K562 (cell line): Measurements from ENCODE around the gene DOCK1. TPM values are rescaled to one million over a fixed set of nuclear protein-coding genes. Genes with fewer than 3 reads are reported as not detected.

Experiments
- ATAC-seq: fragments of 200-7000 bp; cut with Tn5 transposase; 3 replicates; pipeline ENCODE4 v1.9.1; 2020; ENCODE audit warnings: moderate library complexity
- BruUV-seq: library from RNA; stranded (reverse); fragments of 400-500 nt; replicated peaks from 2 replicates; lab custom pipeline; 2021; lab: Mats Ljungman, UMichigan
- CTCF ChIA-PET: fragments of 300-600 bp; formaldehyde crosslinking; extraction: SDS; loops from one replicate; lab custom pipeline; 2021; ENCODE audit warnings: low intra/inter-chr PET ratio; lab: Yijun Ruan, JAX
- POLR2A ChIA-PET: fragments of 300-600, 350-650 bp; sonication (Branson Sonifier 250); formaldehyde crosslinking; extraction: SDS; loops from one replicate; lab custom pipeline; 2021; ENCODE audit warnings: antibody characterized with exemption, inconsistent platforms; lab: Yijun Ruan, JAX
- DNase-seq, 4 experiments: peaks; one replicate each; pipeline versions ENCODE4 v3.0.0 to v3.0.0-alpha.2; 2011 to 2018; ENCODE audit warnings: low spot score in 3 of 4, mixed read lengths in 3 of 4; ENCODE audit errors: extremely low read depth in 1 of 4
- FAIRE-seq: peaks from 2 replicates; lab custom pipeline; 2011; peaks lifted over from hg19 to GRCh38; lab: Jason Lieb, UNC
- H2AFZ ChIP-seq: 2 replicates; pipeline ENCODE4 v1.6.0; 2011; ENCODE audit warnings: low read depth, low read length, control low read depth, inconsistent platforms
- H3K27ac ChIP-seq: fragments of 200-600 bp; 3 replicates; pipeline ENCODE4 v1.8.0; 2011; ENCODE audit warnings: low read depth, mild to moderate bottlenecking, control low read depth, inconsistent platforms, low read length, moderate library complexity, mixed read lengths; ENCODE audit errors: extremely low read depth
- H3K27me3 ChIP-seq, 2 experiments: fragments of 300-600 bp in 1 of 2; 2 replicates in 1 of 2; 3 replicates in 1 of 2; pipeline versions ENCODE4 v1.6.0 to v1.8.0; 2011; ENCODE audit warnings: inconsistent platforms in 2 of 2, low read length in 2 of 2, mild to moderate bottlenecking in 1 of 2, mixed read lengths in 1 of 2, moderate library complexity in 1 of 2; ENCODE audit not compliant: control insufficient read depth in 2 of 2, insufficient read depth in 2 of 2
- H3K36me3 ChIP-seq: fragments of 300-600 bp; 3 replicates; pipeline ENCODE4 v1.8.0; 2011; ENCODE audit warnings: mild to moderate bottlenecking, low read length, inconsistent platforms; ENCODE audit not compliant: control insufficient read depth, insufficient read depth
- H3K4me1 ChIP-seq, 2 experiments: fragments of 200-600 bp in 1 of 2; replicated peaks in 1 of 2; 2 replicates in 1 of 2; 3 replicates in 1 of 2; pipeline versions ENCODE4 v1.5.1 to v1.8.0; 2011; ENCODE audit warnings: inconsistent platforms in 2 of 2, low read length in 2 of 2, mild to moderate bottlenecking in 1 of 2, mixed read lengths in 1 of 2, moderate library complexity in 1 of 2; ENCODE audit not compliant: control insufficient read depth in 2 of 2, insufficient read depth in 2 of 2
- H3K4me2 ChIP-seq: 2 replicates; pipeline ENCODE4 v1.6.1; 2011; ENCODE audit warnings: low read length, control low read depth, inconsistent platforms, mixed read lengths; ENCODE audit not compliant: insufficient read depth
- H3K4me3 ChIP-seq: fragments of 200-600 bp; sonication (generic), shearing (Covaris generic); 2 replicates; pipeline ENCODE4 v1.5.1; 2016; ENCODE audit warnings: control low read depth, inconsistent platforms
- H3K79me2 ChIP-seq: fragments of 200-600 bp; 3 replicates; pipeline ENCODE4 v1.8.0; 2011; ENCODE audit warnings: low read length, inconsistent platforms; ENCODE audit not compliant: control insufficient read depth, insufficient read depth
- H3K9ac ChIP-seq, 2 experiments: 2 replicates each; pipeline versions ENCODE4 v1.6.0 to v1.6.1; 2011; ENCODE audit warnings: low read depth in 2 of 2, low read length in 2 of 2, control low read depth in 1 of 2, inconsistent platforms in 1 of 2, mild to moderate bottlenecking in 1 of 2, mixed read lengths in 1 of 2; ENCODE audit not compliant: insufficient read depth in 1 of 2
- H3K9me1 ChIP-seq: one replicate; pipeline ENCODE4 v1.6.0; 2011; ENCODE audit warnings: inconsistent platforms, mild to moderate bottlenecking, low read length, moderate library complexity; ENCODE audit not compliant: control insufficient read depth, insufficient read depth
- H3K9me3 ChIP-seq: replicated peaks from 2 replicates; pipeline ENCODE4 v1.5.1; 2011; ENCODE audit warnings: low read depth, low read length, inconsistent platforms; ENCODE audit not compliant: control insufficient read depth, insufficient read depth
- H4K20me1 ChIP-seq: replicated peaks from 2 replicates; pipeline ENCODE4 v1.6.1; 2011; ENCODE audit warnings: low read length, inconsistent platforms, mixed read lengths; ENCODE audit not compliant: control insufficient read depth, insufficient read depth
- DPF2 ChIP-seq: fragments of 450-650 bp; IDR thresholded peaks from 2 replicates; pipeline ENCODE4 v1.6.1; 2016
- MAFF ChIP-seq: IDR thresholded peaks from 2 replicates; pipeline ENCODE4 v1.6.1; 2012; ENCODE audit warnings: low read length, improper control_type of control experiment
- NBN ChIP-seq: fragments of 450-650 bp; IDR thresholded peaks from 2 replicates; pipeline ENCODE4 v1.6.1; 2016; ENCODE audit warnings: low read depth, mild to moderate bottlenecking
- SREBF1 ChIP-seq: fragments of 150-350 bp; IDR thresholded peaks from 2 replicates; pipeline ENCODE4 v1.6.1; 2014; ENCODE audit warnings: antibody characterized with exemption, low read depth, low read length, borderline replicate concordance
- TCF7L2 ChIP-seq: fragments of 150-350 bp; IDR thresholded peaks from 2 replicates; pipeline ENCODE4 v1.6.1; 2016; ENCODE audit warnings: low read depth, mild to moderate bottlenecking, low read length, moderate library complexity
- YY1 ChIP-seq, 3 experiments: IDR thresholded peaks; 2 replicates each; pipeline ENCODE4 v1.6.1; 2011; ENCODE audit warnings: low read length in 2 of 3, mild to moderate bottlenecking in 2 of 3, moderate library complexity in 2 of 3, borderline replicate concordance in 1 of 3, control low read depth in 1 of 3, low read depth in 1 of 3; ENCODE audit not compliant: insufficient read depth in 3 of 3, insufficient replicate concordance in 2 of 3, control insufficient read depth in 1 of 3, insufficient read length in 1 of 3; ENCODE audit errors: extremely low read depth in 1 of 3
- ZBTB9 ChIP-seq: fragments of 450-650 bp; formaldehyde crosslinking; IDR thresholded peaks from 2 replicates; pipeline ENCODE4 v1.4.0; 2020; ENCODE audit warnings: mild to moderate bottlenecking, moderate library complexity
- ZFX ChIP-seq: sonication (generic); formaldehyde crosslinking; IDR thresholded peaks from 2 replicates; pipeline ENCODE4 v1.8.0; 2022; ENCODE audit warnings: mild to moderate bottlenecking, missing genetic modification reagents, moderate library complexity
- ZNF57 ChIP-seq: fragments of 450-650 bp; formaldehyde crosslinking; IDR thresholded peaks from 2 replicates; pipeline ENCODE4 v1.4.0; 2020; ENCODE audit warnings: mild to moderate bottlenecking, moderate library complexity
- WGBS: fragments of 100-300 bp; shearing (Covaris generic); methylation state at CpG from one replicate; pipeline ENCODE4 v1.1.6; 2016; ENCODE audit warnings: low coverage, mixed read lengths; ENCODE audit not compliant: insufficient coverage; ENCODE audit errors: missing lambda C conversion rate; 5-methylcytosine and 5-hydroxymethylcytosine counted together
- in situ Hi-C: fragments of 300-500 bp; cut with MboI; formaldehyde crosslinking; loops from 4 replicates; pipeline ENCODE4 v1.15.0; 2018; ENCODE audit warnings: inconsistent platforms, mixed read lengths
- intact Hi-C: fragments of 100-400 bp; cut with micrococcal nuclease; formaldehyde crosslinking; loops from 2 replicates; pipeline ENCODE4 v1.14.2; 2022
- polyA plus RNA-seq, 8 experiments: library from polyadenylated mRNA; depleted of rRNA in 4 of 8; stranded (reverse) in 5 of 8; unstranded in 3 of 8; fragments of >200 nt; fragmentation: Nextera tagmentation in 2 of 8; fragmentation: Illumina TruSeq in 1 of 8; extraction: Ambion mirVana in 2 of 8; extraction: Trizol in 1 of 8; gene quantifications; 2 replicates each; pipeline versions ENCODE4 v1.2.1 to v1.2.3, GENCODE V29; 2011 to 2014; ENCODE audit warnings: inconsistent platforms in 1 of 8, missing spikeins in 1 of 8
- total RNA-seq, 7 experiments: library from RNA; depleted of rRNA in 6 of 7; stranded (reverse); fragments of >200 nt in 6 of 7; fragmentation: Illumina TruSeq in 2 of 7; extraction: Trizol in 2 of 7; gene quantifications; 2 replicates each; pipeline versions ENCODE4 v1.2.1 to v1.2.3, GENCODE V29; 2011 to 2021; ENCODE audit warnings: low replicate concordance in 1 of 7
- TF ChIP-seq, protein P1 (sequence below), 2 experiments: fragments of 450-650 bp; formaldehyde crosslinking in 1 of 2; IDR thresholded peaks; 2 replicates each; pipeline versions ENCODE4 v1.4.0 to v1.6.1; 2014 to 2020; ENCODE audit warnings: mild to moderate bottlenecking in 2 of 2, borderline replicate concordance in 1 of 2, low read depth in 1 of 2

The DOCK1 gene
- total and polyA plus RNA-seq, 9 of the 15 experiments (the other 6 are each of a cell fraction or from before 2014, with no cell fraction given) = 0.31 TPM; not detected in 8

- in situ Hi-C loops (no loop called here), intact Hi-C loops (no loop called here)
- Histone ChIP-seq H3K9me1 (no peaks in the 10 kb centered on the region), H3K9me3 (no peaks in the 10 kb centered on the region), H3K4me3 (no peak overlapping the region), H3K79me2 (no peaks in the 10 kb centered on the region), H3K4me2 (no peak overlapping the region), H3K27ac (no peak overlapping the region), H2AFZ (no peak overlapping the region), H3K27me3 (no peaks in the 10 kb centered on the region), H3K4me1 (no peaks in the 10 kb centered on the region), H3K36me3 (no peaks in the 10 kb centered on the region), H3K9ac (no peak overlapping the region), H4K20me1 (no peaks in the 10 kb centered on the region)
- no peak for TF ChIP-seq MAFF
- no peak for TF ChIP-seq NBN
- no peak for TF ChIP-seq ZNF57 (CRISPR knock-in tag)
- no peak for TF ChIP-seq ZFX (CRISPR knock-in tag)
- TF ChIP-seq DPF2 = no peak
- TF ChIP-seq, protein P1, sequence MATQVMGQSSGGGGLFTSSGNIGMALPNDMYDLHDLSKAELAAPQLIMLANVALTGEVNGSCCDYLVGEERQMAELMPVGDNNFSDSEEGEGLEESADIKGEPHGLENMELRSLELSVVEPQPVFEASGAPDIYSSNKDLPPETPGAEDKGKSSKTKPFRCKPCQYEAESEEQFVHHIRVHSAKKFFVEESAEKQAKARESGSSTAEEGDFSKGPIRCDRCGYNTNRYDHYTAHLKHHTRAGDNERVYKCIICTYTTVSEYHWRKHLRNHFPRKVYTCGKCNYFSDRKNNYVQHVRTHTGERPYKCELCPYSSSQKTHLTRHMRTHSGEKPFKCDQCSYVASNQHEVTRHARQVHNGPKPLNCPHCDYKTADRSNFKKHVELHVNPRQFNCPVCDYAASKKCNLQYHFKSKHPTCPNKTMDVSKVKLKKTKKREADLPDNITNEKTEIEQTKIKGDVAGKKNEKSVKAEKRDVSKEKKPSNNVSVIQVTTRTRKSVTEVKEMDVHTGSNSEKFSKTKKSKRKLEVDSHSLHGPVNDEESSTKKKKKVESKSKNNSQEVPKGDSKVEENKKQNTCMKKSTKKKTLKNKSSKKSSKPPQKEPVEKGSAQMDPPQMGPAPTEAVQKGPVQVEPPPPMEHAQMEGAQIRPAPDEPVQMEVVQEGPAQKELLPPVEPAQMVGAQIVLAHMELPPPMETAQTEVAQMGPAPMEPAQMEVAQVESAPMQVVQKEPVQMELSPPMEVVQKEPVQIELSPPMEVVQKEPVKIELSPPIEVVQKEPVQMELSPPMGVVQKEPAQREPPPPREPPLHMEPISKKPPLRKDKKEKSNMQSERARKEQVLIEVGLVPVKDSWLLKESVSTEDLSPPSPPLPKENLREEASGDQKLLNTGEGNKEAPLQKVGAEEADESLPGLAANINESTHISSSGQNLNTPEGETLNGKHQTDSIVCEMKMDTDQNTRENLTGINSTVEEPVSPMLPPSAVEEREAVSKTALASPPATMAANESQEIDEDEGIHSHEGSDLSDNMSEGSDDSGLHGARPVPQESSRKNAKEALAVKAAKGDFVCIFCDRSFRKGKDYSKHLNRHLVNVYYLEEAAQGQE (IDR thresholded peaks at IDR 0.05; ENCODE audit: borderline replicate concordance) = no peak
- TF ChIP-seq, protein P1 (CRISPR knock-in tag; IDR thresholded peaks at IDR 0.05; ENCODE audit: low read depth) = no peak
- TF ChIP-seq YY1 (IDR thresholded peaks at IDR 0.05; ENCODE audit: borderline replicate concordance in 1 of 3, control insufficient read depth in 1 of 3, extremely low read depth in 1 of 3, insufficient read depth in 3 of 3, insufficient read length in 1 of 3, insufficient replicate concordance in 2 of 3, low read depth in 1 of 3, low read length in 2 of 3) = no peak
- TF ChIP-seq TCF7L2 = no peak
- TF ChIP-seq SREBF1 = no peak
- no peak for TF ChIP-seq ZBTB9
- BruUV-seq = no TSS peak
- WGBS = 0% methylated on average over 11 of the region's 11 CpGs
- ChIA-PET CTCF (no interaction called here), POLR2A (no interaction called here)
- DNase-seq = no peak
- no peak for ATAC-seq
- no peak for FAIRE-seq
Measured at GRCh38 chr10:127458016-127458810, 553.0 kb downstream of the DOCK1 start.
